Body of pancreas (tissue), 4 donors: ENCODE data around the gene LBH.

Source experiments
- POLR2A ChIP-seq, 3 donors: fragments of 450-650 bp; IDR thresholded peaks; one replicate each; pipeline ENCODE4 v1.6.1; 2016; ENCODE audit warnings: antibody characterized with exemption in 3 of 3, mild to moderate bottlenecking in 2 of 3
- TF ChIP-seq, protein P1 (sequence below), 7 experiments: fragments of 450-650 bp in 4 of 7; fragments of 200-600 bp in 3 of 7; sonication (generic) in 3 of 7; IDR thresholded peaks; one replicate each; pipeline ENCODE4 v1.5.1; 2016 to 2019; ENCODE audit warnings: antibody characterized with exemption in 7 of 7

DNA sequence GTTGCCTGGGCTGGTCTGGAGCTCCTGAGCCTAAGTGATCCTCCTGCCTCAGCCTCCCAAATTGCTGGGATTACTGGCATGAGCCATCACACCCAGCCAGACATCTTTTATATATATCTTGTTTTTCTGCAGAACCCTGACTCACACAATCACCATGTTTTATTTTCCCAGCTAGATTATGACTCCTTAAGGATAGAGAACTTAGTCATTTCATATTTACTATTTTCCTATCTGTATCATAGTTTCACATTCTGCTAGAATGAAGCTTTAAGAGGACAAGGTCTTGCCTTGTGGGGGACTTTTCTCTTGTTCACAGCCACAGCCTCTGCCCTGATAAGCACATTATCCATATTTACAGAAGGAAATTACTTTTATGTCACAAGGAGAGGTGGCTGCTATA is 73.9 kb downstream of the LBH start:
- TF ChIP-seq, protein P1, sequence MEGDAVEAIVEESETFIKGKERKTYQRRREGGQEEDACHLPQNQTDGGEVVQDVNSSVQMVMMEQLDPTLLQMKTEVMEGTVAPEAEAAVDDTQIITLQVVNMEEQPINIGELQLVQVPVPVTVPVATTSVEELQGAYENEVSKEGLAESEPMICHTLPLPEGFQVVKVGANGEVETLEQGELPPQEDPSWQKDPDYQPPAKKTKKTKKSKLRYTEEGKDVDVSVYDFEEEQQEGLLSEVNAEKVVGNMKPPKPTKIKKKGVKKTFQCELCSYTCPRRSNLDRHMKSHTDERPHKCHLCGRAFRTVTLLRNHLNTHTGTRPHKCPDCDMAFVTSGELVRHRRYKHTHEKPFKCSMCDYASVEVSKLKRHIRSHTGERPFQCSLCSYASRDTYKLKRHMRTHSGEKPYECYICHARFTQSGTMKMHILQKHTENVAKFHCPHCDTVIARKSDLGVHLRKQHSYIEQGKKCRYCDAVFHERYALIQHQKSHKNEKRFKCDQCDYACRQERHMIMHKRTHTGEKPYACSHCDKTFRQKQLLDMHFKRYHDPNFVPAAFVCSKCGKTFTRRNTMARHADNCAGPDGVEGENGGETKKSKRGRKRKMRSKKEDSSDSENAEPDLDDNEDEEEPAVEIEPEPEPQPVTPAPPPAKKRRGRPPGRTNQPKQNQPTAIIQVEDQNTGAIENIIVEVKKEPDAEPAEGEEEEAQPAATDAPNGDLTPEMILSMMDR (IDR thresholded peaks at IDR 0.05): no peak
- TF ChIP-seq POLR2A (IDR thresholded peaks at IDR 0.05): no peak
